HFFc6 (cell line): ENCODE measurements around the gene PRSS53. TPM values are rescaled to one million over a fixed set of nuclear protein-coding genes. Genes with fewer than 3 reads are reported as not detected.

Experiments used
- DNase-seq: peaks from one replicate; pipeline ENCODE4 v3.0.0-alpha.2; 2018
- H3K27ac Mint-ChIP-seq: 2 replicates; pipeline ENCODE4 v1.8.0; 2020; ENCODE audit warnings: mild to moderate bottlenecking, mixed read lengths
- H3K27me3 Mint-ChIP-seq: 2 replicates; pipeline ENCODE4 v1.8.0; 2021; ENCODE audit warnings: mild to moderate bottlenecking, moderate library complexity, mixed read lengths; ENCODE audit not compliant: insufficient read depth
- H3K36me3 Mint-ChIP-seq: 2 replicates; pipeline ENCODE4 v1.8.0; 2021; ENCODE audit warnings: low read depth, mixed read lengths
- H3K4me1 Mint-ChIP-seq: 2 replicates; pipeline ENCODE4 v1.8.0; 2020; ENCODE audit warnings: low read depth, mixed read lengths
- H3K4me3 Mint-ChIP-seq: 2 replicates; pipeline ENCODE4 v1.8.0; 2020; ENCODE audit warnings: mild to moderate bottlenecking, moderate library complexity, mixed read lengths
- H3K9me3 Mint-ChIP-seq: 2 replicates; pipeline ENCODE4 v1.8.0; 2020; ENCODE audit warnings: mild to moderate bottlenecking, mixed read lengths
- total RNA-seq, 6 experiments: library from RNA; stranded (reverse); fragmentation: NEBNext Ultra II Directional; extraction: Animal tissue kit (Norgen Biotek cat#: 25700); gene quantifications; 2 replicates in 1 of 6; 3 replicates in 5 of 6; pipeline ENCODE4 v1.2.3, GENCODE V29; 2021
- TF ChIP-seq, protein P1 (sequence below): fragments of 200-600 bp; sonication (generic); IDR thresholded peaks from 2 replicates; pipeline ENCODE4 v1.5.0; 2021; ENCODE audit warnings: antibody characterized with exemption, mild to moderate bottlenecking

PRSS53 gene
- total RNA-seq, 6 experiments from 2014 or later: 0.85 to 2.6 (median 1.4) TPM

DNA sequence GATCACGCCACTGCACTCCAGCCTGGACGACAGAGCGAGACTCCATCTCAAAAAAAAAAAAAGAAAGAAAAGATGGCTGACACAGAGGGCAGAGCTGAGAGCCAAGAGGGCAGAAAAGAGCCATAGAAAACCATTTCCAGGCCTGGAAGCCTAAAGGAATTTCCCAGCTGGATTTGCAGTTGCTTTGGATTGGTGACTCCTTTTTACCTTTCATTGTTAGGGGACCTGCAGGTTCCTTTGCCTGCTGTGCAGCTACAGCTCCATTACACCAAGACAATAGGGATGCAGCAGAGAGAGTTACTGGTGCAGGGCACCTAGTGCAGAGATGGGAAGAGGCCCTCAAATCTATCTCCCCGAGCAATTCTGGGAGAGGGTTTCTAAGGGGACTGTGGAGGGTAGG lies 33.1 kb downstream of the PRSS53 start:
- DNase-seq: no peak
- Mint-ChIP-seq H3K27me3 (peaks cover 2% of the 10 kb centered on the region), H3K9me3 (no peaks in the 10 kb centered on the region), H3K4me3 (no peak overlapping the region), H3K4me1 (peaks cover 24% of the 10 kb centered on the region), H3K27ac (no peak overlapping the region), H3K36me3 (peaks cover 18% of the 10 kb centered on the region)
- TF ChIP-seq, protein P1, sequence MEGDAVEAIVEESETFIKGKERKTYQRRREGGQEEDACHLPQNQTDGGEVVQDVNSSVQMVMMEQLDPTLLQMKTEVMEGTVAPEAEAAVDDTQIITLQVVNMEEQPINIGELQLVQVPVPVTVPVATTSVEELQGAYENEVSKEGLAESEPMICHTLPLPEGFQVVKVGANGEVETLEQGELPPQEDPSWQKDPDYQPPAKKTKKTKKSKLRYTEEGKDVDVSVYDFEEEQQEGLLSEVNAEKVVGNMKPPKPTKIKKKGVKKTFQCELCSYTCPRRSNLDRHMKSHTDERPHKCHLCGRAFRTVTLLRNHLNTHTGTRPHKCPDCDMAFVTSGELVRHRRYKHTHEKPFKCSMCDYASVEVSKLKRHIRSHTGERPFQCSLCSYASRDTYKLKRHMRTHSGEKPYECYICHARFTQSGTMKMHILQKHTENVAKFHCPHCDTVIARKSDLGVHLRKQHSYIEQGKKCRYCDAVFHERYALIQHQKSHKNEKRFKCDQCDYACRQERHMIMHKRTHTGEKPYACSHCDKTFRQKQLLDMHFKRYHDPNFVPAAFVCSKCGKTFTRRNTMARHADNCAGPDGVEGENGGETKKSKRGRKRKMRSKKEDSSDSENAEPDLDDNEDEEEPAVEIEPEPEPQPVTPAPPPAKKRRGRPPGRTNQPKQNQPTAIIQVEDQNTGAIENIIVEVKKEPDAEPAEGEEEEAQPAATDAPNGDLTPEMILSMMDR: no peak

DNA sequence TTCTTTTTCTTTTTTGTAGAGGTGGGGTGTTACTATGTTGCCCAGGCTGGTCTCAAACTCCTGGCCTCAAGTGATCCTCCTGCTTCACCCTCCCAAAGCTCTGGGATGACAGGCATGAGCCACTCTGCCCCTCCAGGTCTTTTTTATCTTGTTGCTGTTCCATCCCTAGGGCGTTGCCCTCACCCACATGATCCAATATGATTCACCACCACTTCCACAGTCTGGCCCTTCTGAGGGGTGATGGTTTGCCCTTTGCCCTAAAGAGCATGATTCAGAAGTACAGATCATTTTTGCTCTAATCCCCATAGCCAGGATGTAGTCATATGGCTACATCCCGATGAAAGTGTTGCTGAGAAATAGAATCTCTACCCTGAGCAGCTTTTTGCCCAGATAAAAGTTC lies 36.6 kb downstream of the PRSS53 start:
- H3K36me3 Mint-ChIP-seq: peaks cover 18% of the 10 kb centered on the region

DNA sequence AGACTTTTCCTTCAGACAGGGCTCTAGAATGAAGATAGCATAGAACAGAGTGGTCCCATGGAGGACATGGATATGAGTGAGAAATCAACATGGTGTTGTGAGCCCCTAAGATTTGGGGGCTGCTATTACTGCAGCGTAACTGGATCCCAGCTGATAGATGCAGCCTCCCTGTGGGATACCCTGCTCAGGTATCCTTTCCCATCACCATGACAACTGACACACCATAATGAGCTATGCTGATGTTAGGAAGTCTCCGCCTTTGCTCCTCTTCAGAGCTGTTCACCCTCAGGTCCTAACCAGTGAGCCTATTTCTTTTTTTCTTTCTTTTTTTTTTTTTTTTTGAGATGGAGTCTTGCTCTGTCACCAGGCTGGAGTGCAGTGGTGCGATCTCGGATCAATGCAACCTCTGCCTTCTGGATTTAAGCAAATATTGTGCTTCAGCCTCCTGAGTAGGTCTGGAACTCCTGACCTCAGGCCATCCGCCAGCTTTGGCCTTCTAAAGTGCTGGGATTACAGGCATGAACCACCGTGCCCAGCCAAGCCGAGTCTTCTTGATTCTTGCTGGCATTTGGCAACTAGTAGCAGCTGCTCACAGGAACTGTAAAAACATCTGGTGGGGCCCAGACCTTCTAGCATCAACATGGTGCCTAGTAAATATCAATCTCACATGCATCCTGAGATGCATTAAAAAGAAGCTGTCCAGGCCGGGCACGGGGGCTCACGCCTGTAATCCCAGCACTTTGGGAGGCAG lies 38.3 kb downstream of the PRSS53 start:
- no peaks in the 10 kb centered on the region for H3K9me3 Mint-ChIP-seq
- peaks cover 4% of the 10 kb centered on the region for H3K27me3 Mint-ChIP-seq
- no peak for DNase-seq
- H3K4me3 Mint-ChIP-seq: no peak overlapping the region
- peaks cover 24% of the 10 kb centered on the region for H3K4me1 Mint-ChIP-seq
- 0 out of 2 replicates have a peak overlapping the region, but pooled peaks have one; percentile 29 for H3K27ac Mint-ChIP-seq
- H3K36me3 Mint-ChIP-seq: peaks cover 5% of the 10 kb centered on the region
- TF ChIP-seq, protein P1: no peak

More for the DNA sequence above, 36.6 kb downstream of the PRSS53 start:
- H3K4me1 Mint-ChIP-seq: peaks cover 24% of the 10 kb centered on the region
- H3K27me3 Mint-ChIP-seq: peaks cover 4% of the 10 kb centered on the region
- TF ChIP-seq, protein P1: no peak
- H3K4me3 Mint-ChIP-seq: peak overlapping the region; percentile 61
- peak; percentile 95 for DNase-seq
- H3K27ac Mint-ChIP-seq: peak overlapping the region; percentile 98
- no peaks in the 10 kb centered on the region for H3K9me3 Mint-ChIP-seq

DNA sequence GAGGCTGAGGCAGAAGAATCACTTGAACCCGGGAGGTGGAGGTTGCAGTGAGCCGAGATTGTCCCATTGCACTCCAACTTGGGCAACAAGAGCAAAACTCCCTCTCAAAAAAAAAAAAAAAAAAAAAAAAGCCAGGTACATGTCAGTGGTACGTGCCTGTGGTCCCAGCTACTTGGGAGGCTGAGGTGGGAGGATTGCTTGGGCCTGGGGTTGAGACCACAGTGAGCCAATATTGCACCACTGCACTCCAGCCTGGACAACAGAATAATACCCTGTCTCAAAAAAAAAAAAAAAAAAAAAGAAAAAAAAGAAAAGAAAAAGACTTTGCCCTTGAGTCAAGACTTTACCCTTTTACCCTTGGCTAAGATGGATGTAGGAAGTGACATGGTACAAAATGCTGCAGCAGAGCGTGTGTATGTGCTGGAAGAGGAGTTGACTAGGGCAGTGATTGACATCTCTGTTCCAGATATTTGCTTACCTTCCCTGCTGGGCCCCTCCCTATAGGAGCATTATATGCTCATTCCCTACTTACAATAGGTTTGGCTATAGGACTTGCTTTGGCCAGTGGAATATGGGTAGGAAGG lies 44.8 kb downstream of the PRSS53 start:
- DNase-seq: no peak
- no peaks in the 10 kb centered on the region for H3K9me3 Mint-ChIP-seq
- H3K4me1 Mint-ChIP-seq: no peaks in the 10 kb centered on the region
- no peak overlapping the region for H3K27ac Mint-ChIP-seq
- peaks cover 2% of the 10 kb centered on the region for H3K27me3 Mint-ChIP-seq
- H3K36me3 Mint-ChIP-seq: peaks cover 8% of the 10 kb centered on the region; the same call in 1 of the 2 replicates
- TF ChIP-seq, protein P1: no peak
- H3K4me3 Mint-ChIP-seq: no peak overlapping the region

DNA sequence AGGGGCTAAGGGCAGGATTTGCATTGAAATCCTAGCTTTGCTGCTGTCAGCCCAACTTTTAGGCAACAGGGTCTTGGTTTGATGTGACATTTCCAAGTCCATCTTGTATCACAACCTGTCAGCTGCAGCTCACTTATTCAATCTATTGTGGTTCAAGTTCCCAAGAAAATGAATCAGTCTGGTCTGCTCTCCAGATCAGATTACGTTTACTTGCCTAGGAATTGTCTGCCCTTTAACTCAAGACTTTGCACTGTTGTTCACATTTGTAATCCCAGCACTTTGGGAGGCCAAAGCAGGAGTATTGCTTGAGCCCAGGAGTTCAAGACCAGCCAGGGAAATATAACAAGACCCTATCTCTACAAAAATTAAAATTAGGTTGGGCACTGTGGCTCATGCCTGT lies 45.4 kb downstream of the PRSS53 start:
- no peaks in the 10 kb centered on the region; the same call in none of the 2 replicates for H3K27me3 Mint-ChIP-seq

More for the DNA sequence above, 45.4 kb downstream of the PRSS53 start:
- H3K4me3 Mint-ChIP-seq: no peak overlapping the region
- no peak for DNase-seq
- no peak overlapping the region for H3K27ac Mint-ChIP-seq
- H3K4me1 Mint-ChIP-seq: no peaks in the 10 kb centered on the region
- H3K36me3 Mint-ChIP-seq: peaks cover 8% of the 10 kb centered on the region; the same call in 1 of the 2 replicates
- TF ChIP-seq, protein P1: no peak
- no peaks in the 10 kb centered on the region for H3K9me3 Mint-ChIP-seq
